ENCODE results near the gene DKK3.

The DKK3 gene

GRCh38 chr11:11975201-11976092, 33.0 kb downstream of the DKK3 start:
- H3K4me1 ChIP-seq (ENCODE audit: insufficient read depth, insufficient read length) = peaks cover 12% of the 10 kb centered on the region
- H3K9ac ChIP-seq (ENCODE audit: insufficient read length, low read depth) = no peak overlapping the region
- H3K4me3 ChIP-seq (ENCODE audit: insufficient read length, low read depth) = no peak overlapping the region
- DNase-seq (ENCODE audit: low read depth, low spot score) = no peak
- H3K9me3 ChIP-seq (ENCODE audit: insufficient read depth, low read length) = no peaks in the 10 kb centered on the region
- TF ChIP-seq YY1 (IDR thresholded peaks at IDR 0.05; ENCODE audit: insufficient read depth, insufficient read length) (no peak), SUZ12 (IDR thresholded peaks at IDR 0.05; ENCODE audit: extremely low read depth, insufficient read depth, insufficient read length) (no peak), ZNF274 (IDR thresholded peaks at IDR 0.05; ENCODE audit: low read depth, low read length) (no peak)
- H3K36me3 ChIP-seq (ENCODE audit: insufficient read depth, insufficient read length, low read length) = peaks cover 56% of the 10 kb centered on the region
- H3K27me3 ChIP-seq (ENCODE audit: insufficient read depth, insufficient read length) = no peaks in the 10 kb centered on the region

- no peak overlapping the region for H3K9ac ChIP-seq (ENCODE audit: insufficient read length, low read depth)
- peaks cover 53% of the 10 kb centered on the region for H3K36me3 ChIP-seq (ENCODE audit: insufficient read depth, insufficient read length, low read length)
- H3K4me1 ChIP-seq (ENCODE audit: insufficient read depth, insufficient read length) = peaks cover 12% of the 10 kb centered on the region
- H3K9me3 ChIP-seq (ENCODE audit: insufficient read depth, low read length) = no peaks in the 10 kb centered on the region
- DNase-seq (ENCODE audit: low read depth, low spot score) = no peak
- H3K4me3 ChIP-seq (ENCODE audit: insufficient read length, low read depth) = no peak overlapping the region
- TF ChIP-seq YY1 (IDR thresholded peaks at IDR 0.05; ENCODE audit: insufficient read depth, insufficient read length) = no peak
- TF ChIP-seq ZNF274 (IDR thresholded peaks at IDR 0.05; ENCODE audit: low read depth, low read length) = no peak
- TF ChIP-seq SUZ12 (IDR thresholded peaks at IDR 0.05; ENCODE audit: extremely low read depth, insufficient read depth, insufficient read length) = no peak
- no peaks in the 10 kb centered on the region for H3K27me3 ChIP-seq (ENCODE audit: insufficient read depth, insufficient read length)
Measured at GRCh38 chr11:11973866-11974265, 34.6 kb downstream of the DKK3 start.

GRCh38 chr11:11973361-11973800, 35.0 kb downstream of the DKK3 start:
- Histone ChIP-seq H3K4me1 (ENCODE audit: insufficient read depth, insufficient read length) (peaks cover 12% of the 10 kb centered on the region), H3K9ac (ENCODE audit: insufficient read length, low read depth) (no peak overlapping the region), H3K27me3 (ENCODE audit: insufficient read depth, insufficient read length) (no peaks in the 10 kb centered on the region), H3K36me3 (ENCODE audit: insufficient read depth, insufficient read length, low read length) (peaks cover 51% of the 10 kb centered on the region), H3K9me3 (ENCODE audit: insufficient read depth, low read length) (no peaks in the 10 kb centered on the region), H3K4me3 (ENCODE audit: insufficient read length, low read depth) (no peak overlapping the region)
- no peak for DNase-seq (ENCODE audit: low read depth, low spot score)
- TF ChIP-seq SUZ12 (IDR thresholded peaks at IDR 0.05; ENCODE audit: extremely low read depth, insufficient read depth, insufficient read length) = no peak
- no peak for TF ChIP-seq YY1 (IDR thresholded peaks at IDR 0.05; ENCODE audit: insufficient read depth, insufficient read length)
- no peak for TF ChIP-seq ZNF274 (IDR thresholded peaks at IDR 0.05; ENCODE audit: low read depth, low read length)

GRCh38 chr11:11972730-11973341, 35.6 kb downstream of the DKK3 start:
- Histone ChIP-seq H3K27me3 (ENCODE audit: insufficient read depth, insufficient read length) (no peaks in the 10 kb centered on the region), H3K4me3 (ENCODE audit: insufficient read length, low read depth) (no peak overlapping the region), H3K36me3 (ENCODE audit: insufficient read depth, insufficient read length, low read length) (peaks cover 51% of the 10 kb centered on the region), H3K4me1 (ENCODE audit: insufficient read depth, insufficient read length) (peaks cover 12% of the 10 kb centered on the region), H3K9me3 (ENCODE audit: insufficient read depth, low read length) (no peaks in the 10 kb centered on the region), H3K9ac (ENCODE audit: insufficient read length, low read depth) (no peak overlapping the region)
- TF ChIP-seq YY1 (IDR thresholded peaks at IDR 0.05; ENCODE audit: insufficient read depth, insufficient read length) (no peak), ZNF274 (IDR thresholded peaks at IDR 0.05; ENCODE audit: low read depth, low read length) (no peak), SUZ12 (IDR thresholded peaks at IDR 0.05; ENCODE audit: extremely low read depth, insufficient read depth, insufficient read length) (no peak)
- DNase-seq (ENCODE audit: low read depth, low spot score) = no peak

- no peak for DNase-seq (ENCODE audit: low read depth, low spot score)
- Histone ChIP-seq H3K9ac (ENCODE audit: insufficient read length, low read depth) (no peak overlapping the region), H3K4me1 (ENCODE audit: insufficient read depth, insufficient read length) (peaks cover 12% of the 10 kb centered on the region), H3K36me3 (ENCODE audit: insufficient read depth, insufficient read length, low read length) (peaks cover 59% of the 10 kb centered on the region), H3K27me3 (ENCODE audit: insufficient read depth, insufficient read length) (no peaks in the 10 kb centered on the region), H3K9me3 (ENCODE audit: insufficient read depth, low read length) (no peaks in the 10 kb centered on the region), H3K4me3 (ENCODE audit: insufficient read length, low read depth) (no peak overlapping the region)
- TF ChIP-seq ZNF274 (IDR thresholded peaks at IDR 0.05; ENCODE audit: low read depth, low read length) (no peak), YY1 (IDR thresholded peaks at IDR 0.05; ENCODE audit: insufficient read depth, insufficient read length) (no peak), SUZ12 (IDR thresholded peaks at IDR 0.05; ENCODE audit: extremely low read depth, insufficient read depth, insufficient read length) (no peak)
Measured at GRCh38 chr11:11971906-11972547, 36.4 kb downstream of the DKK3 start.

- H3K9ac ChIP-seq (ENCODE audit: insufficient read length, low read depth) = no peak overlapping the region
- TF ChIP-seq YY1 (IDR thresholded peaks at IDR 0.05; ENCODE audit: insufficient read depth, insufficient read length) = no peak
- no peak for TF ChIP-seq SUZ12 (IDR thresholded peaks at IDR 0.05; ENCODE audit: extremely low read depth, insufficient read depth, insufficient read length)
- TF ChIP-seq ZNF274 (IDR thresholded peaks at IDR 0.05; ENCODE audit: low read depth, low read length) = no peak
Measured at GRCh38 chr11:11970556-11970955, 37.9 kb downstream of the DKK3 start.

More at GRCh38 chr11:11970556-11970955, 37.9 kb downstream of the DKK3 start:
- Histone ChIP-seq H3K36me3 (ENCODE audit: insufficient read depth, insufficient read length, low read length) (peaks cover 66% of the 10 kb centered on the region), H3K4me3 (ENCODE audit: insufficient read length, low read depth) (no peak overlapping the region), H3K4me1 (ENCODE audit: insufficient read depth, insufficient read length) (peaks cover 12% of the 10 kb centered on the region), H3K27me3 (ENCODE audit: insufficient read depth, insufficient read length) (no peaks in the 10 kb centered on the region), H3K9me3 (ENCODE audit: insufficient read depth, low read length) (no peaks in the 10 kb centered on the region)
- no peak for DNase-seq (ENCODE audit: low read depth, low spot score)
